ENCODE results near the gene CCDC73. TPM values are rescaled to one million over a fixed set of nuclear protein-coding genes. Genes with fewer than 3 reads are reported as not detected.

CCDC73 gene
- total and polyA plus RNA-seq, 2 of the 4 experiments (the other 2 are of a cell fraction): not detected

GRCh38 chr11:32838505-32839274, 44.2 kb upstream of the CCDC73 start:
- H2AK5ac ChIP-seq (ENCODE audit: low read depth, low read length): no peak overlapping the region
- no peak overlapping the region for H4K8ac ChIP-seq (ENCODE audit: low read depth in 2 of 2, low read length in 2 of 2)
- H3K23ac ChIP-seq (ENCODE audit: low read depth, low read length): no peak overlapping the region
- H3K4me2 ChIP-seq (ENCODE audit: low read depth, low read length): no peak overlapping the region
- H3K4me3 ChIP-seq (ENCODE audit: insufficient read depth, low read depth, low read length): no peak overlapping the region
- TF ChIP-seq CHD1 (IDR thresholded peaks at IDR 0.05; ENCODE audit: low read depth, low read length): no peak
- TF ChIP-seq CEBPB (IDR thresholded peaks at IDR 0.05; ENCODE audit: low read depth, low read length): peak; percentile 96
- TF ChIP-seq POLR2A (IDR thresholded peaks at IDR 0.05; ENCODE audit: low read depth, low read length): no peak
- no peak overlapping the region for H3K27ac ChIP-seq (ENCODE audit: insufficient read depth, low read length)
- H3K9me3 ChIP-seq (ENCODE audit: control insufficient read depth, insufficient read depth, low read length): no peaks in the 10 kb centered on the region
- POLR2A ChIA-PET (ENCODE audit: unreplicated experiment): no interaction called here
- dilution Hi-C loops (cut with HindIII; ENCODE audit: low sequenced_read_pairs, unreplicated experiment): no loop called here
- H2BK120ac ChIP-seq (ENCODE audit: low read depth, low read length): no peak overlapping the region
- no peak overlapping the region for H4K91ac ChIP-seq (ENCODE audit: insufficient read depth, low read depth, low read length)
- in situ Hi-C loops (cut with MboI; ENCODE audit: low sequenced_read_pairs): loop anchor here (25.0 kb wide), 1 partner anchor 224 kb away; no protein-coding TSS in a partner anchor
- H2AFZ ChIP-seq (replicated peaks; ENCODE audit: low read length, poor library complexity): no peak overlapping the region
- H3K4ac ChIP-seq (ENCODE audit: low read depth, low read length): no peak overlapping the region
- peaks cover 8% of the 10 kb centered on the region for H3K27me3 ChIP-seq (ENCODE audit: control insufficient read depth, insufficient read depth, low read length)
- no peak overlapping the region for H3K56ac ChIP-seq (ENCODE audit: extremely low read depth, insufficient read depth, low read length)
- H2BK15ac ChIP-seq (ENCODE audit: low read depth, low read length): no peak overlapping the region
- H2AK9ac ChIP-seq (replicated peaks; ENCODE audit: low read depth, low read length, poor library complexity): no peak overlapping the region
- intact Hi-C loops (cut with micrococcal nuclease): no loop called here
- CTCF ChIA-PET: no interaction called here
- WGBS, 2 experiments (ENCODE audit: extremely low coverage in 2 of 2, insufficient read length in 1 of 2): no CpG with 5 or more reads among the region's 2 CpGs
- H3K36me3 ChIP-seq (ENCODE audit: control insufficient read depth, insufficient read depth, low read length): no peaks in the 10 kb centered on the region
- H3K79me1 ChIP-seq (ENCODE audit: low read depth in 1 of 2, low read length in 2 of 2): no peaks in the 10 kb centered on the region
- no peaks in the 10 kb centered on the region for H3K4me1 ChIP-seq (ENCODE audit: control insufficient read depth, insufficient read depth, low read length)
- no peak overlapping the region for H2BK5ac ChIP-seq (ENCODE audit: low read depth, low read length, poor library complexity, severe bottlenecking)
- DNase-seq (no peak), ATAC-seq (ENCODE audit: low read depth) (no peak)
- H4K5ac ChIP-seq (ENCODE audit: low read depth, low read length): no peak overlapping the region
- H2BK20ac ChIP-seq (ENCODE audit: low read depth, low read length): no peak overlapping the region
- H4K20me1 ChIP-seq (ENCODE audit: insufficient read depth, low read length): no peaks in the 10 kb centered on the region
- H3K14ac ChIP-seq (replicated peaks; ENCODE audit: low read depth, low read length): no peak overlapping the region
- BruUV-seq (replicated peaks): no TSS peak
- no peak overlapping the region for H3K18ac ChIP-seq (ENCODE audit: low read depth, low read length)
- no peak overlapping the region for H3K9ac ChIP-seq (ENCODE audit: low read depth, low read length)
- H3K9me1 ChIP-seq (ENCODE audit: insufficient read depth, low read length): no peaks in the 10 kb centered on the region
